Panc1 (cell line): ENCODE data around the gene RCOR1.

Experiments
- TF ChIP-seq, protein P1 (sequence below), 2 experiments: IDR thresholded peaks; 2 replicates each; pipeline ENCODE4 v1.6.1; 2011 to 2012; ENCODE audit warnings: low read depth in 2 of 2, control low read depth in 1 of 2, low read length in 1 of 2, mild to moderate bottlenecking in 1 of 2, moderate library complexity in 1 of 2; ENCODE audit not compliant: insufficient read depth in 1 of 2
- TF ChIP-seq, protein P2 (sequence below): fragments of 450-650 bp; IDR thresholded peaks from 2 replicates; pipeline ENCODE4 v1.5.1; 2017; ENCODE audit warnings: mild to moderate bottlenecking

DNA sequence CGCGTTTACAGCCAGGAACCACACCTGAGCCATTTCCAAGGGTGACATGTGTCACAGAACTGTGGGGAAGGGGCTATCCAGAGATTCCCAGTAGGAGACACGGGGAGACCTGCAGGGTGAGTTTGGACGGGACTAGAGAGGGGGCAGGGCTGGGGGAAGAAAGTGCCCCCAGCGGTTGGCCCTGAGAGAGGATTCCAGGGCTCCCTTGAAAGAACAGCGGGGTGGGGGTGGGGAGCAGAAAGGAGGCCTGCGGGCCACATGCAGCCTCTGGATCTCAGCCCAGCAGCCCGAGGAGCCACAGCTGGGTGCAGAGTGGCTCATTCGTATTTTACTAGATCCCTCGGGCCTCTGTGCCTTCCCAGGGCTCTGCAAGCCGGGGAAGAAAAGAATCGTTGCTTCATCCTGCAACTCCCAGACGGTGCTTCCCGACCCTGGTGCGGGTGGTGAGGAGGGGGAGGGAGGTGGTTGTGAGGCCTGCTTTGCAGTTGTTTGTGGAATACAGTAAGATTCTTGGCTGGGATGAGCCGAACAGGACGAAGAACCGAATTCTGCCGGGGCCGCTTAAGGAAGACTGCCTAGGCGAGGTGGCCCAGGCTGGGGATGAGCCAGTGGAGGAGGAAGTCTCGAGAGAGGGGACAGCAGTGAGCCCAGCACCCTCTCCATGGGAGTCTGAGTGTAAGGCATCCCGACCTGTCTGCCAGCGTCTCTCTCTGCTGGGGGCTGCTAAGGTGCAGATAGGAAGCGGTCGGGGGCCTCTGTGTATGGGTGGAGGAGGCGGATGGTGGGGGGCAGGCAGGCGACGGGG, 46.8 kb upstream of the RCOR1 start:
- TF ChIP-seq, protein P1, sequence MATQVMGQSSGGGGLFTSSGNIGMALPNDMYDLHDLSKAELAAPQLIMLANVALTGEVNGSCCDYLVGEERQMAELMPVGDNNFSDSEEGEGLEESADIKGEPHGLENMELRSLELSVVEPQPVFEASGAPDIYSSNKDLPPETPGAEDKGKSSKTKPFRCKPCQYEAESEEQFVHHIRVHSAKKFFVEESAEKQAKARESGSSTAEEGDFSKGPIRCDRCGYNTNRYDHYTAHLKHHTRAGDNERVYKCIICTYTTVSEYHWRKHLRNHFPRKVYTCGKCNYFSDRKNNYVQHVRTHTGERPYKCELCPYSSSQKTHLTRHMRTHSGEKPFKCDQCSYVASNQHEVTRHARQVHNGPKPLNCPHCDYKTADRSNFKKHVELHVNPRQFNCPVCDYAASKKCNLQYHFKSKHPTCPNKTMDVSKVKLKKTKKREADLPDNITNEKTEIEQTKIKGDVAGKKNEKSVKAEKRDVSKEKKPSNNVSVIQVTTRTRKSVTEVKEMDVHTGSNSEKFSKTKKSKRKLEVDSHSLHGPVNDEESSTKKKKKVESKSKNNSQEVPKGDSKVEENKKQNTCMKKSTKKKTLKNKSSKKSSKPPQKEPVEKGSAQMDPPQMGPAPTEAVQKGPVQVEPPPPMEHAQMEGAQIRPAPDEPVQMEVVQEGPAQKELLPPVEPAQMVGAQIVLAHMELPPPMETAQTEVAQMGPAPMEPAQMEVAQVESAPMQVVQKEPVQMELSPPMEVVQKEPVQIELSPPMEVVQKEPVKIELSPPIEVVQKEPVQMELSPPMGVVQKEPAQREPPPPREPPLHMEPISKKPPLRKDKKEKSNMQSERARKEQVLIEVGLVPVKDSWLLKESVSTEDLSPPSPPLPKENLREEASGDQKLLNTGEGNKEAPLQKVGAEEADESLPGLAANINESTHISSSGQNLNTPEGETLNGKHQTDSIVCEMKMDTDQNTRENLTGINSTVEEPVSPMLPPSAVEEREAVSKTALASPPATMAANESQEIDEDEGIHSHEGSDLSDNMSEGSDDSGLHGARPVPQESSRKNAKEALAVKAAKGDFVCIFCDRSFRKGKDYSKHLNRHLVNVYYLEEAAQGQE (IDR thresholded peaks at IDR 0.05; ENCODE audit: insufficient read depth in 1 of 2, low read depth in 2 of 2, low read length in 1 of 2): no peak
- TF ChIP-seq, protein P2, sequence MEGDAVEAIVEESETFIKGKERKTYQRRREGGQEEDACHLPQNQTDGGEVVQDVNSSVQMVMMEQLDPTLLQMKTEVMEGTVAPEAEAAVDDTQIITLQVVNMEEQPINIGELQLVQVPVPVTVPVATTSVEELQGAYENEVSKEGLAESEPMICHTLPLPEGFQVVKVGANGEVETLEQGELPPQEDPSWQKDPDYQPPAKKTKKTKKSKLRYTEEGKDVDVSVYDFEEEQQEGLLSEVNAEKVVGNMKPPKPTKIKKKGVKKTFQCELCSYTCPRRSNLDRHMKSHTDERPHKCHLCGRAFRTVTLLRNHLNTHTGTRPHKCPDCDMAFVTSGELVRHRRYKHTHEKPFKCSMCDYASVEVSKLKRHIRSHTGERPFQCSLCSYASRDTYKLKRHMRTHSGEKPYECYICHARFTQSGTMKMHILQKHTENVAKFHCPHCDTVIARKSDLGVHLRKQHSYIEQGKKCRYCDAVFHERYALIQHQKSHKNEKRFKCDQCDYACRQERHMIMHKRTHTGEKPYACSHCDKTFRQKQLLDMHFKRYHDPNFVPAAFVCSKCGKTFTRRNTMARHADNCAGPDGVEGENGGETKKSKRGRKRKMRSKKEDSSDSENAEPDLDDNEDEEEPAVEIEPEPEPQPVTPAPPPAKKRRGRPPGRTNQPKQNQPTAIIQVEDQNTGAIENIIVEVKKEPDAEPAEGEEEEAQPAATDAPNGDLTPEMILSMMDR: no peak
